ENCODE results near the gene ZNF639. TPM values are rescaled to one million over a fixed set of nuclear protein-coding genes. Genes with fewer than 3 reads are reported as not detected.

The ZNF639 gene
- polyA plus RNA-seq, 1 donor (not counting 4 experiments of a cell fraction or from before 2014, with no cell fraction given): 15.8 TPM

- Histone ChIP-seq H3K9me1 (ENCODE audit: control insufficient read depth, extremely low read depth, insufficient read depth, low read length) (no peaks in the 10 kb centered on the region), H2AFZ (ENCODE audit: control insufficient read depth, low read length) (no peak overlapping the region), H3K4me2 (ENCODE audit: control insufficient read depth, extremely low read depth, insufficient read depth, low read depth, low read length) (no peak overlapping the region), H4K20me1 (ENCODE audit: control insufficient read depth, extremely low read depth, insufficient read depth, low read length) (no peaks in the 10 kb centered on the region), H3K36me3 (ENCODE audit: control insufficient read depth in 2 of 2, extremely low read depth in 1 of 2, insufficient read depth in 2 of 2, low read length in 2 of 2) (no peaks in the 10 kb centered on the region), H3K27ac (ENCODE audit: control insufficient read depth, insufficient read depth, low read length) (no peak overlapping the region), H3K9me3 (ENCODE audit: control insufficient read depth, low read depth, low read length) (no peaks in the 10 kb centered on the region), H3K9ac (ENCODE audit: control insufficient read depth, extremely low read depth, insufficient read depth, low read length) (no peak overlapping the region), H3K79me2 (ENCODE audit: control insufficient read depth, insufficient read depth, low read length) (no peaks in the 10 kb centered on the region), H3K4me1 (ENCODE audit: control insufficient read depth, extremely low read depth, insufficient read depth, low read length) (no peaks in the 10 kb centered on the region), H3K27me3 (ENCODE audit: control insufficient read depth, extremely low read depth, insufficient read depth, low read length) (no peaks in the 10 kb centered on the region), H3K4me3 (ENCODE audit: control insufficient read depth in 2 of 3, extremely low read depth in 1 of 3, insufficient read depth in 2 of 3, low read depth in 1 of 3, low read length in 3 of 3) (no peak overlapping the region)
- dilution Hi-C loops (cut with MboI; ENCODE audit: extremely low pct_ligation_motif_present, low sequenced_read_pairs): no loop called here
- DNase-seq (ENCODE audit: low read depth, low spot score) (no peak), FAIRE-seq (no peak)
- no peak for TF ChIP-seq EZH2 (IDR thresholded peaks at IDR 0.05; ENCODE audit: low read length)
- TF ChIP-seq CTCF (optimal IDR thresholded peaks at IDR 0.05 in 1 of 3, IDR thresholded peaks at IDR 0.05 in 1 of 3, conservative IDR thresholded peaks at IDR 0.05 in 1 of 3; ENCODE audit: extremely low read depth in 1 of 3, insufficient read depth in 2 of 3, low read length in 3 of 3): no peak
Observed at GRCh38 chr3:179299999-179300613, 22.7 kb upstream of the ZNF639 start.

- no peak for TF ChIP-seq EZH2 (IDR thresholded peaks at IDR 0.05; ENCODE audit: low read length)
- no peak for TF ChIP-seq CTCF (optimal IDR thresholded peaks at IDR 0.05 in 1 of 3, IDR thresholded peaks at IDR 0.05 in 1 of 3, conservative IDR thresholded peaks at IDR 0.05 in 1 of 3; ENCODE audit: extremely low read depth in 1 of 3, insufficient read depth in 2 of 3, low read length in 3 of 3)
- H2AFZ ChIP-seq (ENCODE audit: control insufficient read depth, low read length): no peak overlapping the region
Observed at GRCh38 chr3:179301645-179302044, 21.2 kb upstream of the ZNF639 start.

More at GRCh38 chr3:179301645-179302044, 21.2 kb upstream of the ZNF639 start:
- H3K79me2 ChIP-seq (ENCODE audit: control insufficient read depth, insufficient read depth, low read length): no peaks in the 10 kb centered on the region
- H3K27me3 ChIP-seq (ENCODE audit: control insufficient read depth, extremely low read depth, insufficient read depth, low read length): no peaks in the 10 kb centered on the region
- no peak overlapping the region for H3K4me3 ChIP-seq (ENCODE audit: control insufficient read depth in 2 of 3, extremely low read depth in 1 of 3, insufficient read depth in 2 of 3, low read depth in 1 of 3, low read length in 3 of 3)
- no peaks in the 10 kb centered on the region for H3K9me1 ChIP-seq (ENCODE audit: control insufficient read depth, extremely low read depth, insufficient read depth, low read length)
- H3K9ac ChIP-seq (ENCODE audit: control insufficient read depth, extremely low read depth, insufficient read depth, low read length): no peak overlapping the region
- no peaks in the 10 kb centered on the region for H3K4me1 ChIP-seq (ENCODE audit: control insufficient read depth, extremely low read depth, insufficient read depth, low read length)
- DNase-seq (ENCODE audit: low read depth, low spot score): no peak
- H3K4me2 ChIP-seq (ENCODE audit: control insufficient read depth, extremely low read depth, insufficient read depth, low read depth, low read length): no peak overlapping the region
- no peaks in the 10 kb centered on the region for H3K9me3 ChIP-seq (ENCODE audit: control insufficient read depth, low read depth, low read length)
- no peaks in the 10 kb centered on the region for H3K36me3 ChIP-seq (ENCODE audit: control insufficient read depth in 2 of 2, extremely low read depth in 1 of 2, insufficient read depth in 2 of 2, low read length in 2 of 2)
- no peak overlapping the region for H3K27ac ChIP-seq (ENCODE audit: control insufficient read depth, insufficient read depth, low read length)
- dilution Hi-C loops (cut with MboI; ENCODE audit: extremely low pct_ligation_motif_present, low sequenced_read_pairs): no loop called here
- FAIRE-seq: no peak
- no peaks in the 10 kb centered on the region for H4K20me1 ChIP-seq (ENCODE audit: control insufficient read depth, extremely low read depth, insufficient read depth, low read length)
